CD4-positive, CD25-positive, alpha-beta regulatory T cell (primary cell): ENCODE data around the gene SOCS3. TPM values are rescaled to one million over a fixed set of nuclear protein-coding genes. Genes with fewer than 3 reads are reported as not detected.

Experiments
- ATAC-seq, 2 donors: fragments of 150-1000 bp; cut with Tn5 transposase; one replicate each; pipeline ENCODE4 v1.10.0; 2021; ENCODE audit warnings: low read depth in 2 of 2, moderate number of reproducible peaks in 2 of 2, moderate library complexity in 1 of 2
- DNase-seq, 3 donors: peaks; one replicate each; pipeline versions ENCODE4 v3.0.0 to v3.0.0-alpha.2; 2012 to 2022; ENCODE audit warnings: mixed read lengths in 1 of 3
- H3K27ac ChIP-seq: one replicate; pipeline ENCODE4 v1.7.0; 2013; ENCODE audit warnings: mild to moderate bottlenecking, low read length; ENCODE audit not compliant: insufficient read depth, poor library complexity, severe bottlenecking
- H3K27me3 ChIP-seq: one replicate; pipeline ENCODE4 v1.7.0; 2013; ENCODE audit warnings: low read length; ENCODE audit not compliant: control insufficient read depth, insufficient read depth
- H3K36me3 ChIP-seq: one replicate; pipeline ENCODE4 v1.7.0; 2013; ENCODE audit warnings: mild to moderate bottlenecking, low read length, moderate library complexity; ENCODE audit not compliant: control insufficient read depth, insufficient read depth
- H3K4me1 ChIP-seq: 2 replicates; pipeline ENCODE4 v1.7.0; 2013; ENCODE audit warnings: mild to moderate bottlenecking, low read length; ENCODE audit not compliant: insufficient read depth, control insufficient read depth, poor library complexity, severe bottlenecking
- H3K4me3 ChIP-seq: one replicate; pipeline ENCODE4 v1.7.0; 2013; ENCODE audit warnings: low read depth, mild to moderate bottlenecking, low read length, moderate library complexity
- H3K9me3 ChIP-seq, 2 experiments: 1 replicate in 1 of 2; 2 replicates in 1 of 2; pipeline ENCODE4 v1.7.0; 2013; ENCODE audit warnings: low read length in 2 of 2, mild to moderate bottlenecking in 1 of 2, moderate library complexity in 1 of 2; ENCODE audit not compliant: control insufficient read depth in 2 of 2
- H3K27ac Mint-ChIP-seq, 3 donors: one replicate each; pipeline ENCODE4 v1.8.0; 2020 to 2022; ENCODE audit warnings: mild to moderate bottlenecking in 3 of 3, mixed read lengths in 3 of 3, moderate library complexity in 2 of 3
- H3K27me3 Mint-ChIP-seq: one replicate; pipeline ENCODE4 v1.8.0; 2022; ENCODE audit warnings: mild to moderate bottlenecking, mixed read lengths
- H3K36me3 Mint-ChIP-seq: one replicate; pipeline ENCODE4 v1.8.0; 2020; ENCODE audit warnings: mixed read lengths
- H3K4me1 Mint-ChIP-seq, 4 donors: one replicate each; pipeline ENCODE4 v1.8.0; 2020 to 2022; ENCODE audit warnings: mixed read lengths in 4 of 4, mild to moderate bottlenecking in 1 of 4
- H3K4me3 Mint-ChIP-seq, 4 donors: one replicate each; pipeline ENCODE4 v1.8.0; 2020 to 2022; ENCODE audit warnings: mild to moderate bottlenecking in 4 of 4, mixed read lengths in 4 of 4, moderate library complexity in 3 of 4
- H3K9me3 Mint-ChIP-seq, 7 donors: one replicate each; pipeline ENCODE4 v1.8.0; 2020 to 2022; ENCODE audit warnings: mixed read lengths in 7 of 7, mild to moderate bottlenecking in 3 of 7, moderate library complexity in 2 of 7
- polyA plus RNA-seq, 4 donors: library from polyadenylated mRNA; unstranded; fragments of 300-500 nt; fragmentation: Illumina TruSeq; gene quantifications; one replicate each; pipeline ENCODE4 v1.2.3, GENCODE V29; 2021
- total RNA-seq: library from RNA; stranded (reverse); gene quantifications from one replicate; pipeline ENCODE4 v1.2.3, GENCODE V29; 2022

Gene SOCS3
- total and polyA plus RNA-seq, 5 donors from 2014 or later, result 26.4 to 218 (median 70.3) TPM

DNA sequence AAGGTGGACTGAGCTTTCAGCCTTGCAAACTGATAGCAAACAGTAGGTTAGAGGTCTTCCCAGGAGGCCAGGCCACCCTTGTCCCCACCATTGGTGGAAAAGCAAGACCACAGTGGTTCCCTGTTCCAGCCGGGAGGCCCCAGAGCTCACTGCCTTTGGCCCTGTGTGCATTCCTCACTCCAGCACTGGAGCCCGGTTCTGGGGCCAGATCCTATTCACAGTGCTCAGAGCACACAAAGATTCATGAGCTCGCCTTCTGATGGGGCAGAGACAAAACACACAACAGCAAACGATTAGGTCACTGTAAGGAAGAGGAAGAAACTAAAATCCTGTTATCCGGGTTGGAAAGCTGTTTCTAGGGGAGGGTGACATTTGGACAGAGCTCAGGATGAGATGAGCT is 13.0 kb upstream of the SOCS3 start:
- Histone ChIP-seq H3K27me3 (no peaks in the 10 kb centered on the region), H3K4me3 (no peak overlapping the region), H3K9me3 (no peaks in the 10 kb centered on the region), H3K4me1 (peaks cover under 1% of the 10 kb centered on the region), H3K27ac (no peak overlapping the region), H3K36me3 (no peaks in the 10 kb centered on the region)
- H3K27ac Mint-ChIP-seq, result peak overlapping the region in 1 of 3 donors; percentile 44
- H3K4me3 Mint-ChIP-seq, result peak overlapping the region in 2 of 4 donors; percentile 5 to 17
- H3K4me1 Mint-ChIP-seq, result peaks cover 0 to 3% (median 0%) of the 10 kb centered on the region in 4 donors
- no peaks in the 10 kb centered on the region for H3K36me3 Mint-ChIP-seq
- H3K27me3 Mint-ChIP-seq, result peaks cover 5% of the 10 kb centered on the region
- ATAC-seq, result no peak
- DNase-seq, result no peak
- H3K9me3 Mint-ChIP-seq, result no peaks in the 10 kb centered on the region

DNA sequence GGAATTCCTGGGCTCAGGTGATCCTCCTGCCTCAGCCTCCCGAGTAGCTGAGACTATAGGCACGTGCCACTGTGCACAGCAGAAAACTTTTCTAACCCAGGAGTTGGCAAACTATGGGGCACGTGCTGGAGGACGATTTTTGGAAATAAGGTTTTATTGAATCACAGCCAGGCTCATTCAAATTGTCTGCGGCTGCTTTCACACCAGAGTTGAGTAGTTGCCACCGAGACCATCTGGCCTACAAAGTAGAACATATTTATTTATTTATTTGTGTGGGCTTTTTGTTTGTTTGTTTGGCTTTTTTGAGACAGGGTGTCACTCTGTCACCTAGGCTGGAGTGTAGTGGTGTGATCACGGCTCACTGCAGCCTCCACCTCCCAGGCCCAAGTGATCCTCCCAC is 11.2 kb upstream of the SOCS3 start:
- no peak overlapping the region for H3K4me3 ChIP-seq
- H3K27ac Mint-ChIP-seq, result no peak overlapping the region
- no peaks in the 10 kb centered on the region for H3K36me3 Mint-ChIP-seq
- H3K9me3 ChIP-seq, result no peaks in the 10 kb centered on the region
- DNase-seq (no peak), ATAC-seq (no peak)
- no peaks in the 10 kb centered on the region for H3K4me1 Mint-ChIP-seq
- peaks cover 12% of the 10 kb centered on the region for H3K27me3 Mint-ChIP-seq
- H3K27me3 ChIP-seq, result no peaks in the 10 kb centered on the region
- H3K4me1 ChIP-seq, result no peaks in the 10 kb centered on the region
- H3K4me3 Mint-ChIP-seq, result no peak overlapping the region
- H3K27ac ChIP-seq, result no peak overlapping the region
- H3K9me3 Mint-ChIP-seq, result no peaks in the 10 kb centered on the region
- no peaks in the 10 kb centered on the region for H3K36me3 ChIP-seq

DNA sequence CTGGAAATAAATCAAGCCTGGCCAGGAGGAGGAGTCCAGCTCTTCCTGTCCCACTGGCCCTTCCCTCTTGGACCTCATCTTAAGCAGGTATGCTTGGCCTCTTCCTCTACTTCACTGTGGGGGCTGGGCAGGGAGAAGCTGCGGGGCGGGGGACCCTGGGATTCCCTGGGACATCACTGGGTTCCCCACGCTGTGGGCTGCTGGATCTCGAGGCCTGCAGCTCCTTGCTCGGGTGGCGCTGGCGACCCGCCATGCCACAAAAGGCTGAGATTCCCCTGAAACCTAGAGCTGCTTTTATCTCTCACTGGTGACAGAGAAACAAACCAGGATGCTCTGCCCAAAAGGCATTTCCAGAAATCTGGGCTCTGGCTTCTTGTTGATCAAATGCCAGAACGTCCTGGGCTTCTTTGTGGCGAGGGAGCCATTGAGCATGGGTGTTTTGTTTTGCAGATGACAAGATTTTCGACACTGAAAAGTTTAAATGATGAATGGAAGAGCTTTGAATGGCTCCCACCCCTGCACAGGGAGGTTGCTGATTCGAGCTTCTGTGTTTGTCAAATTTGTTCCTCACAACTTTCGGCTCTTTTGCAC is 10.0 kb upstream of the SOCS3 start:
- no peak overlapping the region for H3K27ac Mint-ChIP-seq
- no peak for DNase-seq

DNA sequence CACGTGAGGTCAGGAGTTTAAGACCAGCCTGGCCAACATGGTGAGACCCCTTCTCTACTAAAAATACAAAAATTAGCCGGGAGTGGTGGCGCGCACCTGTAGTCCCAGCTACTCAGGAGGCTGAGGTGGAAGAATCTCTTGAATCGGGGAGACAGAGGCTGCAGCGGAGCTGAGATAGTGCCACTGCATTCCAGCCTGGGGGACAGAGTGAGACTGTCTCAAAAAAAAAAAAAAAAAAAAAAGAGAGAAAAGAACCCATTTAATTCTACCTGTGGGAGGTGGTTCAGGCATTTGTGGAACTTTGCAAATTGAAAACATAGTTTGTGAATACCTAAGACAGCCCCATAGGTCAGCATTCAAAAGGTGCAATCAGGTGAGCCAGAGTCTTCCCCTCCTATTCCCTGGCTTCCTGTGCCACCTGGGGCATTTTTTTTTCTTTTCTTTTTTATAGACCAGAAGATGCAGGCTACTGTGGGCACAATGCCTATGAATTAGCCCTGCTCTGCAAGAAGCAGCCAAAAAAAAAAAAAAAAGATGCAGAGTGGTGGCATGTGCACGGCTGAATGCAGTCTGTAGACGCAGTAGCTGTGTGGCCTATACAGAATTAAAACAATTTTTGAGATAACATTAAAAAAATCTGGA is 9.1 kb upstream of the SOCS3 start:
- H3K27ac Mint-ChIP-seq, result peak overlapping the region in 1 of 3 donors; percentile 48
- Histone ChIP-seq H3K27me3 (peaks cover 4% of the 10 kb centered on the region), H3K9me3 (no peaks in the 10 kb centered on the region), H3K27ac (no peak overlapping the region), H3K4me1 (peaks cover 3% of the 10 kb centered on the region), H3K36me3 (no peaks in the 10 kb centered on the region), H3K4me3 (no peak overlapping the region)
- DNase-seq, result no peak
- no peak for ATAC-seq
- H3K4me1 Mint-ChIP-seq, result peaks cover 0 to 5% (median 0%) of the 10 kb centered on the region in 4 donors
- no peak overlapping the region for H3K4me3 Mint-ChIP-seq
- no peaks in the 10 kb centered on the region for H3K36me3 Mint-ChIP-seq
- H3K27me3 Mint-ChIP-seq, result peaks cover 17% of the 10 kb centered on the region
- no peaks in the 10 kb centered on the region for H3K9me3 Mint-ChIP-seq

More for the DNA sequence above, 10.0 kb upstream of the SOCS3 start:
- Histone ChIP-seq H3K4me1 (peaks cover 2% of the 10 kb centered on the region), H3K27me3 (no peaks in the 10 kb centered on the region), H3K9me3 (no peaks in the 10 kb centered on the region), H3K36me3 (no peaks in the 10 kb centered on the region), H3K27ac (no peak overlapping the region), H3K4me3 (no peak overlapping the region)
- Mint-ChIP-seq H3K36me3 (no peaks in the 10 kb centered on the region), H3K9me3 (no peaks in the 10 kb centered on the region), H3K4me3 (no peak overlapping the region), H3K4me1 (peaks cover 0 to under 1% (median 0%) of the 10 kb centered on the region in 4 donors), H3K27me3 (peaks cover 8% of the 10 kb centered on the region)
- ATAC-seq, result no peak

DNA sequence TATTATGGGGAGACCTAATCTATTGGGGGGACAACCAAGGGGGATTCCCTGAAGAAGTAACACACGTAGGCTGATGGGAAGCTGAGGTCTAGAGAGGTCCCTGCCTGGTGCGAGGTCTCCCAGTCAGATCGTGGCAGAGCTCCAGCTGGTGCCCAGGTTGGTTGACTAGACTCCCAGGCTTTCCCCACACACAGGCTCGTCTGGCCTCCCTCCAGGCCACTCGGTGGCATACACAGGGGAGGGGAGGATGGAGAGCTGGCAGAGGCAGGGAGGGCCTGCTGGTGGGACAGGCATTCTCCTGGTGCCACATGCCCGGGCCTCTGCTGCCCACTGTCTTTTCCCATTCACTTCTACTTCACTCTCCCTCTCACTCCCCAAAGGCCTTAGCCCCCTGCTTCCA is 8.5 kb upstream of the SOCS3 start:
- no peak overlapping the region for H3K27ac ChIP-seq
- peaks cover 17% of the 10 kb centered on the region for H3K27me3 Mint-ChIP-seq
- H3K27me3 ChIP-seq, result peaks cover 4% of the 10 kb centered on the region
- H3K4me1 ChIP-seq, result peaks cover 3% of the 10 kb centered on the region
- H3K27ac Mint-ChIP-seq, result no peak overlapping the region
- no peak overlapping the region for H3K4me3 ChIP-seq
- H3K36me3 Mint-ChIP-seq, result no peaks in the 10 kb centered on the region
- no peak overlapping the region for H3K4me3 Mint-ChIP-seq
- ATAC-seq (no peak), DNase-seq (no peak)
- H3K9me3 ChIP-seq, result no peaks in the 10 kb centered on the region
- peaks cover 0 to 5% (median 0%) of the 10 kb centered on the region in 4 donors for H3K4me1 Mint-ChIP-seq
- no peaks in the 10 kb centered on the region for H3K9me3 Mint-ChIP-seq
- no peaks in the 10 kb centered on the region for H3K36me3 ChIP-seq

DNA sequence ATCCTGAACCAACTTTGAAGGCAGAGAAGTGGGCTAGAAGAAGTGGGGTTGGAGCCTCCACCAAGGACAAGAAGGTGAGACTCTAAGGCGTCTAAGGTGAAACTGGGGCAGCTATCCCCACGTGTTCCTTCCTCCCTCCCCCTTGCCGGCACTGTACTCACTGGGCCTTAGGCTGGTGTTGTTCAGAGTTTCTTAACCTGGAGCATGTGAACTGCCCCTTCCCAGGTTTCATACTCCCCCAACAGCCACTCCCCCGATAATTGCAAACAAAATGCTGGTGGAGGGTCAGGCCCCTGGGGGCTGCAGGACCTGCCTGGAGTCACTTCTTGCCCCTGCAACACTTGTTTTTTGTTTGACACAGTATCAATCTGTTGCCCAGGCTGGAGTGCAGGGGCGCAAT is 7.3 kb upstream of the SOCS3 start:
- Mint-ChIP-seq H3K4me1 (peaks cover 0 to 5% (median 2%) of the 10 kb centered on the region in 4 donors), H3K9me3 (no peaks in the 10 kb centered on the region), H3K27me3 (peaks cover 17% of the 10 kb centered on the region), H3K4me3 (no peak overlapping the region), H3K27ac (no peak overlapping the region), H3K36me3 (no peaks in the 10 kb centered on the region)
- Histone ChIP-seq H3K9me3 (no peaks in the 10 kb centered on the region), H3K4me1 (peaks cover 3% of the 10 kb centered on the region), H3K36me3 (no peaks in the 10 kb centered on the region), H3K27ac (no peak overlapping the region), H3K4me3 (no peak overlapping the region), H3K27me3 (peaks cover 4% of the 10 kb centered on the region)
- DNase-seq (no peak), ATAC-seq (no peak)

DNA sequence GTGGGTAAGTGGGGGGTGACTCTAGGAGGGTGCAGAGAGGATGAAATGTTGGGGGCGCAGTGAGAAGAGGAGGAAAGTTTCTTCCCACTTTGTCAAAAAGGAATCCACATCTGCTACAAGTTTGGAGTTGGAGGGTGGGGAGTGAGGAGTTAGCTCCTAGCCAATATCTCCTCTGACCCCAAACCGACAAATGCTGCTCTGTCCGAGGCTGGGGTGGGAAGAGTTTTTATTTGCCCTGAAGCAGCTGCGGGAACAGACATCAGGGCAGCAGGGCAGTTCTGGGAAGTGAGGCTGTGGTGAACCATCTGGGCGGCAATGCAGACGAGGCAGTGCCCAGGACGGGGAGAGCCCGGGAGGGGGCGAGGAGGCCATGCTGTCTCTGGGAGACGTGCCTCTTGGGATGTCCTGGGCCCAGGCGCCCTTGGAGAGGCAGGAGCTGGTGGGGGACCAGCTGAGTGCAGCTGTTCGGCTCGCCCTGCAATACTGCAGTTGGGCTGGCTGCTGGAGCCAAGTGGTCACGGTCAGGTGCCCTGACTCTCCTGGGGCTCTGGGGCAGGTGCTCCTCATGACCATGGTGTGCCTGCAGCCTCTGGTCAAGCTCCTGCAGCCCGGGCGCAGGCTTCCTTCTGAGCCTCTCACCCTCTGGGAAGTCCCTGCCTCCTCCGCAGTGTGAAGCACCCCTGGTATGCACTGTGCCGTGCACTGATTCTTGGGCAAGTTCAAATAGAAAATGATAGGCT is 6.4 kb upstream of the SOCS3 start:
- H3K9me3 ChIP-seq, result no peaks in the 10 kb centered on the region
- H3K27ac ChIP-seq, result no peak overlapping the region
- Mint-ChIP-seq H3K9me3 (no peaks in the 10 kb centered on the region), H3K27ac (no peak overlapping the region), H3K4me1 (peaks cover 0 to 9% (median 3%) of the 10 kb centered on the region in 4 donors), H3K4me3 (no peak overlapping the region), H3K27me3 (peaks cover 17% of the 10 kb centered on the region), H3K36me3 (no peaks in the 10 kb centered on the region)
- no peak overlapping the region for H3K4me3 ChIP-seq
- peaks cover 4% of the 10 kb centered on the region for H3K27me3 ChIP-seq
- no peaks in the 10 kb centered on the region for H3K36me3 ChIP-seq
- ATAC-seq (no peak), DNase-seq (no peak)
- H3K4me1 ChIP-seq, result peaks cover 3% of the 10 kb centered on the region
